8988T (cell line): ENCODE data around the gene FGFBP1.
A peak's percentile ranks its signal among the peaks of the same experiment; 100 is the strongest.

Source experiments
- DNase-seq: peaks from one replicate; pipeline ENCODE4 v3.0.0; 2011

Gene FGFBP1

GRCh38 chr4:15910155-15910940 lies 28.2 kb downstream of the FGFBP1 start:
- DNase-seq: no peak

- no peak for DNase-seq
Observed at GRCh38 chr4:15907430-15907829, 31.1 kb downstream of the FGFBP1 start.

DNA sequence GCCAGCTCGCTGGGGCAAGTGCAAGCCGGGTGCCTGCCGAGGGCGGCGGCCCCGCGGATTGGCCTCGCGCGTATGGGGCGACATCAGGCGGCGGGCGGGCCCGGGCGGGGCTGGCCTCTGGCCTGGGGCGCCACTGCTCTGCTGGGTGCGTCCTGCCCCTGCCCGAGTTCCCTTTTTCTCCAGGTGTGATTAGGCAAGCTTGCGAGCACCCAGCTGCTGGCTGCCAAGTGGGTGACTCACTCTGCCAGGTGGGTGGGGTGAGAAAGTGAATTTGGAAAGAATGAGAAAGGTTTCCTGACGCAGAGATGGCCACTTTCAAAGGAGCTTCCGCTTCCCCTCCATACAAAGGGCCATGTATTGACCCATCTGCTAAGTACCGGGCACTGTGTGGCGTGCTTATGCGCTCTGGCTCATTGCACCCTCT lies 32.5 kb downstream of the FGFBP1 start:
- peak; percentile 83 for DNase-seq

GRCh38 chr4:15902746-15903145 lies 35.8 kb downstream of the FGFBP1 start:
- DNase-seq: no peak

DNA sequence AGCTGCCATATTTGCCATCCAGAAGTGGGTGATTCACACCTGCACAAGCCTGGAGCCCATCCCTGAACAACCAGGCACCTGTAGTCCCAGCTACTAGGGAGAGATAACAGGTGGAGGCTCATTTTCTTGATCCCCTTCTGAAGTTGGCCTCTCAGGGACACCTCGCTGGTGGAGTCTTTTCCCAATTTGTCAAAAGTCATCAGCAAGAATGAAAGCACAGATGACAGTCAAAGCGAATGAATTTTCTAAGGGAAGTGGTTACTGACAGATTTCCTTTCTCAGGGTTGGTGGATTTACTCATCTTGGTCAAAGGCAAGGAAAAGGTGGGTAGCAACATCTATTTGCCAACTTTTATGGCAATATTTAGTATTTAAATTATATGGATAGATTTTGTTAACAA lies 36.5 kb downstream of the FGFBP1 start:
- DNase-seq: no peak

DNA sequence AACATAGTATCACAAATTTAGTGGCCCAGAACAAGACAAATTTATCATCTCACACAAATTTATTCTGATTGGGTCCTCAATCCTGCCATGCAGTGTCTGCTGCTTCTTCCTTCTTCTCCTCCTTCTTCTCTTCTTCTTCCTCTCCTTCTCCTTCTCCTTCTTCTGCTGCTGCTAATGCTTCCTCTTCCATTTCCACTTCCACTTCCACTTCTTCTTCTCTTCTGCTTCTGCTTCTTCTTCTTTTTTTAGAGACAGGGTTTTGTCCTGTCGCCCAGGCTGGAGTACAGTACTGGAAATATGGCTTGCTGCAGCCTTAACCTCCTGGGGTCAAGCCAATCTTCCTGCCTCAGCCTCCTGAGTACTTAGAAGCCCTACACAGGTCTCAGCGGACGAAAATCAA lies 37.5 kb downstream of the FGFBP1 start:
- no peak for DNase-seq

DNA sequence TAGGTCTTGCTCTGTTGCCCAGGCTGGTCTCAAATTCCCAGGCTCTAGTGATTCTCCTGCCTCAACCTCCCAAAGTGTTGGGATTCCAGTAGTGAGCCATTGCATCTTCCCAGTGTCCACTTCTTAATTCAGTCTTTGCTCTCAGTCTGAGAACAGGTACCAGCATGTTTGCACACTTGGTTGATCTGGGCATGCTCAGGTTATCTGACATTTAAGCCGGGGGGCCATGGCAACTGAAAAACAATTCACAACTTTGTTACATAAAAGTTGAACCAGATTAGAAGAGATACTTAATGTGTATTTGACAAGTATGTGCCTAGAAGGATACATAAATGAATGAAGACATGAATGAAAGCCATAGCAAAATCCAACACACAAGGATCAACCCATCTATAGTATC lies 39.0 kb downstream of the FGFBP1 start:
- DNase-seq: no peak

DNA sequence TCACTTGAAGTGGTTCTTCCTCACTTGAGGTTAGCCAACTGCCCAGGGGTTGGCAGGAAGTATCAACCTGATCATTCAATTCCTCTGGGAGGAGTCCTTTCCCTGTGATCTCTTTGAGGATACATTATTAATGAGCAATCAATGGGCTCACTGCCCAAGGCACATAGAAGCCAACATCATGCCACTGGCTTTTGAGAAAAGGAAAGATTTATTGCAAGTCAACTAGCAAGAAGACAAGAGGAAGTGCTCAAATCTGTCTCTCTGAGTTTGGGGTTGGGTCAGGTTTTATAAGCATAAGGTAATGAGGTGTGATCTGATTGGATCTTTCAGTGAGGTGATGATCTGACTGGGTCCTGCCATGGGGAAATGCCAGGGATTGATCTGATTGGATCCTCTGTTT lies 39.6 kb downstream of the FGFBP1 start:
- DNase-seq: no peak

GRCh38 chr4:15897577-15897976 lies 41.0 kb downstream of the FGFBP1 start:
- no peak for DNase-seq

- DNase-seq: no peak
Observed at GRCh38 chr4:15894921-15895916, 43.3 kb downstream of the FGFBP1 start.

- DNase-seq: no peak
Observed at GRCh38 chr4:15894393-15894792, 44.1 kb downstream of the FGFBP1 start.

DNA sequence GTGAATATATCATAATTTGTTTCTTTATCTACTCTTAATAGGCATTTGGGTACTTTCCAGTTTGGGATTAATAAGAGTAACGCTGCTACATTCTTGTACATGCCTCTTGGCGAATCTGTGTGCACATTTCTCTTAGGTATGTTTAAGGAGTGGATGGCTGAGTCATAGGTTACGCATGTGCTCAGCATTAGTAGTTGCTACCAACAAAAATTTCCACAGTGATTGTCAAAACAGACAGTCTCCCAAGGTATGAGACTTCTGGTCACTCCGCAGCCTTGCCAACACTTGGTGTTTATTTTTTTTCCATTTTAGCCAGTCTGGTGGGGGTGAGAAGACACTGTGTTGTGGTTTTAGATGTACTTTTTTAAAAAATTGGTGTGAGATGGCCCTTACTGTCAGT lies 44.6 kb downstream of the FGFBP1 start:
- peak; percentile 34 for DNase-seq

DNA sequence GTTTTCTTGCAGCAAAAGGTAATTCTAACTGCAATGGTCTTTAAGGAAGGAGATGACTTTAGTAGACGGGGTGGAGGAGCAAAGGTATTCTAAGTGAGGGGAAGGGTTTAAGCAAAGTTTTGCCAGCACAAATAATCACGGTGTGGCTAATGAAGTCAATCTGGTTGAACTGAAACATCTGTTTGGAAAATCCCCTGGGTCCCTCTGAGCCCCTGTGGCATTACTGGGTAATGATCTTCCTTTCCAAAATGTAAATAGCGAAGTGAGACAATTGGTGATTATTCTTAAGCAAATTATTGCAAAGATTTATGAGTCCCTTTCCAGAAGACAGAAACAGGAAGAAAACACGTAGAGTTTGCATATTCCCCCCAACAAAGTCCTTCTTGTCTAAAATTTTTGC lies 47.2 kb downstream of the FGFBP1 start:
- DNase-seq: no peak

DNA sequence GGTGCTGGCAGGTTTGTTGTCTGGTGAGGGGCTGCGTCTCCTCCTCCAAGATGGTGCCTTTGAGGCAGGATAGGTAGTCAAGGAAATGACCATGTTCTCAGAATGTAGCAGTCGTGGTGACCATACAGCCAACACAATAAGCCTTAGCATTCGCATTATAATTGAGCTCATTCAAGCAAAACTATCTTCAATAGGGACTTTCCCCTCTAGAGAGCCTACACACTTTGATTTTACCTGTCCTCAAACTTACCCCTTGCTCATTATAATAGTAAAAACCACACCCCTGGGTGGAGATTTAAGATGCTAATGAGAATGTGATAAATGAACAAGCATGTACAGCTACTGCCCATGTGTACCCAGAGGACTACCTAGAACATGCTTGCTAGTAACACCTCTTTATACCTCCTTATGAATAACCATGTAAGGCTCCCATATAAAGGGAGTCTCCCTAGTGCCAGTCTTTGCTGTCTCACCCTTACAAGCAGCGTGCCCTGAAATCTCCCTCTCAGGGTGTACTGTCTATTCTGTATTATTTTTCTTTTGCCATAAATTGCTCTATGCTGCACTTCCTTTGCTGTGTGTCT lies 48.2 kb downstream of the FGFBP1 start:
- DNase-seq: no peak

GRCh38 chr4:15888515-15888914 lies 50.0 kb downstream of the FGFBP1 start:
- no peak for DNase-seq
